Activated CD8-positive, alpha-beta T cell treated with anti-CD3 and anti-CD28 coated beads, Interleukin-2, amount 10 ng/mL, durations not matched to agents 7 days and 5 days (primary cell): ENCODE data around the gene MPRIP. TPM values are rescaled to one million over a fixed set of nuclear protein-coding genes. Genes with fewer than 3 reads are reported as not detected.

Experiments used
- ATAC-seq: fragments of 150-1000 bp; cut with Tn5 transposase; one replicate; pipeline ENCODE4 v1.10.0; 2021; ENCODE audit warnings: moderate library complexity
- CTCF ChIA-PET: fragments of 350-600 bp; sonication (Branson Sonifier 250); formaldehyde crosslinking; loops from one replicate; lab custom pipeline; 2021; ENCODE audit warnings: antibody characterized with exemption; lab: Charles Lee
- POLR2A ChIA-PET: fragments of 350-600 bp; sonication (Branson Sonifier 250); formaldehyde crosslinking; loops from one replicate; lab custom pipeline; 2021; ENCODE audit warnings: antibody characterized with exemption; lab: Charles Lee
- DNase-seq: peaks from one replicate; pipeline ENCODE4 v3.0.0-alpha.2; 2020
- H3K27ac Mint-ChIP-seq: one replicate; pipeline ENCODE4 v1.8.0; 2021; ENCODE audit warnings: mild to moderate bottlenecking, mixed read lengths
- H3K27me3 Mint-ChIP-seq: one replicate; pipeline ENCODE4 v1.8.0; 2021; ENCODE audit warnings: low read depth, mixed read lengths
- H3K36me3 Mint-ChIP-seq: one replicate; pipeline ENCODE4 v1.8.0; 2021; ENCODE audit warnings: low read depth, mixed read lengths
- H3K4me1 Mint-ChIP-seq: one replicate; pipeline ENCODE4 v1.8.0; 2021; ENCODE audit warnings: low read depth, mixed read lengths
- H3K4me3 Mint-ChIP-seq: one replicate; pipeline ENCODE4 v1.8.0; 2021; ENCODE audit warnings: mild to moderate bottlenecking, mixed read lengths
- H3K9me3 Mint-ChIP-seq: one replicate; pipeline ENCODE4 v1.8.0; 2022; ENCODE audit warnings: mixed read lengths; ENCODE audit not compliant: insufficient read depth
- total RNA-seq, 2 experiments: library from RNA; stranded (reverse); gene quantifications; one replicate each; pipeline ENCODE4 v1.2.3, GENCODE V29; 2021

MPRIP gene
- total RNA-seq, 2 experiments from 2014 or later: 217 to 226 TPM

DNA sequence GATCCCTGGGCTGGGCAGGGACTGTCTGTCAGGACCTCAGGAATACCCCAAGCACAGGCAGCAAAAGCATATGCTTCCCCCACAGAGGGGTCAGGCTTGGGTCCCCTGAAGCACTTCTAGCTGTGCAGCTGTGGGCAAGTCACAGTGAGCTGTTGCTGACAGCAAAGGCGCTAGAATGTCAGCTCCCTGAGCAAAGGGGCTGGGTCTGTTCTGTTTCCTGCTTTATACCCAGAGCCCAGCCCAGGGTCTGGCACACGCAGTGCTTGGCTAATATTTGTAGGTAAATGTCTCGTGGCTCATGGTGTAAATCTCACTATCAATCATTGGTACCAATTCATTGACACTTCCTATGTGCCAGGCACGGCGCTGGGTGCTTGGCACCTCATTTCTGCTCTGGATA, 16.6 kb upstream of the MPRIP start:
- ChIA-PET POLR2A (no interaction called here), CTCF (no interaction called here)

GRCh38 chr17:17026163-17026562, 16.1 kb upstream of the MPRIP start:
- Mint-ChIP-seq H3K4me1 (no peaks in the 10 kb centered on the region), H3K4me3 (no peak overlapping the region), H3K27me3 (no peaks in the 10 kb centered on the region), H3K36me3 (no peaks in the 10 kb centered on the region), H3K9me3 (no peaks in the 10 kb centered on the region), H3K27ac (no peak overlapping the region)
- DNase-seq (no peak), ATAC-seq (no peak)
- CTCF ChIA-PET: no interaction called here
- POLR2A ChIA-PET: no interaction called here

More for the DNA sequence above, 16.6 kb upstream of the MPRIP start:
- Mint-ChIP-seq H3K27ac (no peak overlapping the region), H3K4me1 (no peaks in the 10 kb centered on the region), H3K9me3 (no peaks in the 10 kb centered on the region), H3K4me3 (no peak overlapping the region), H3K36me3 (no peaks in the 10 kb centered on the region), H3K27me3 (no peaks in the 10 kb centered on the region)
- ATAC-seq (no peak), DNase-seq (no peak)

- DNase-seq (no peak), ATAC-seq (no peak)
- H3K27me3 Mint-ChIP-seq: no peaks in the 10 kb centered on the region
- H3K27ac Mint-ChIP-seq: no peak overlapping the region
- no peak overlapping the region for H3K4me3 Mint-ChIP-seq
- no peaks in the 10 kb centered on the region for H3K9me3 Mint-ChIP-seq
- POLR2A ChIA-PET: no interaction called here
- CTCF ChIA-PET: no interaction called here
- no peaks in the 10 kb centered on the region for H3K36me3 Mint-ChIP-seq
- H3K4me1 Mint-ChIP-seq: no peaks in the 10 kb centered on the region
These were observed 14.7 kb upstream of the MPRIP start for GRCh38 chr17:17027442-17028058.

- ATAC-seq: no peak
- POLR2A ChIA-PET: no interaction called here
- no peak overlapping the region for H3K4me3 Mint-ChIP-seq
These were observed 14.0 kb upstream of the MPRIP start for GRCh38 chr17:17028059-17028877.

GRCh38 chr17:17028878-17029535, 13.2 kb upstream of the MPRIP start:
- DNase-seq (no peak), ATAC-seq (no peak)
- ChIA-PET CTCF (no interaction called here), POLR2A (no interaction called here)
- Mint-ChIP-seq H3K9me3 (no peaks in the 10 kb centered on the region), H3K27me3 (peaks cover 5% of the 10 kb centered on the region), H3K36me3 (no peaks in the 10 kb centered on the region), H3K4me3 (no peak overlapping the region), H3K4me1 (no peaks in the 10 kb centered on the region), H3K27ac (no peak overlapping the region)

More at GRCh38 chr17:17028059-17028877, 14.0 kb upstream of the MPRIP start:
- Mint-ChIP-seq H3K4me1 (no peaks in the 10 kb centered on the region), H3K27me3 (peaks cover under 1% of the 10 kb centered on the region), H3K27ac (no peak overlapping the region), H3K36me3 (no peaks in the 10 kb centered on the region), H3K9me3 (no peaks in the 10 kb centered on the region)
- CTCF ChIA-PET: no interaction called here
- no peak for DNase-seq

- DNase-seq (no peak), ATAC-seq (no peak)
- Mint-ChIP-seq H3K27me3 (peaks cover 5% of the 10 kb centered on the region), H3K4me3 (no peak overlapping the region), H3K4me1 (no peaks in the 10 kb centered on the region), H3K36me3 (no peaks in the 10 kb centered on the region), H3K27ac (no peak overlapping the region), H3K9me3 (no peaks in the 10 kb centered on the region)
- CTCF ChIA-PET: no interaction called here
- POLR2A ChIA-PET: no interaction called here
These were observed 12.3 kb upstream of the MPRIP start for GRCh38 chr17:17029938-17030337.

- ChIA-PET CTCF (no interaction called here), POLR2A (no interaction called here)
- ATAC-seq: no peak
- no peaks in the 10 kb centered on the region for H3K9me3 Mint-ChIP-seq
- H3K4me1 Mint-ChIP-seq: no peaks in the 10 kb centered on the region
- H3K36me3 Mint-ChIP-seq: no peaks in the 10 kb centered on the region
- H3K4me3 Mint-ChIP-seq: no peak overlapping the region
- H3K27ac Mint-ChIP-seq: no peak overlapping the region
- no peak for DNase-seq
- peaks cover 5% of the 10 kb centered on the region for H3K27me3 Mint-ChIP-seq
These were observed 11.6 kb upstream of the MPRIP start for GRCh38 chr17:17030515-17031211.

- ChIA-PET POLR2A (no interaction called here), CTCF (no interaction called here)
- Mint-ChIP-seq H3K27me3 (peaks cover 5% of the 10 kb centered on the region), H3K4me3 (no peak overlapping the region), H3K9me3 (no peaks in the 10 kb centered on the region), H3K4me1 (no peaks in the 10 kb centered on the region), H3K27ac (no peak overlapping the region), H3K36me3 (no peaks in the 10 kb centered on the region)
- DNase-seq (no peak), ATAC-seq (no peak)
These were observed 10.0 kb upstream of the MPRIP start for GRCh38 chr17:17032131-17032692.

DNA sequence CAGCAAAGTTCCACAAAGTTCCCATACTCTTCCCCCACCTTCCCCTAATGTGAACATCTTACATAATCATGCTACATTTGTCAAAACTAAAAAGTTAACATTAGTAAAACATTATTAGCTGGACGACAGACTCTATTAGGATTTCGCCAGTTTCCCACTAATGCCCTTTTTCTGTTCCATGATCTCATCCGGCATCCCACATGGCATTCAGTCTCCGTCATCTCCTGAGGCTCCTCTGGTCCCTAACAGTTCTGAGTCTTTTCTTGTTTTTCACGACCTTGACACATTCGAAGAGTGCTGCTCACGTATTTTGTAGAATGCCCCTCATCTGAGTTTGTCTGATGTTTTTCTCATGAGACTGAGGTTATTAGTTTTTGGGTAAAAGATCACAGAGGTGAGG, 8.8 kb upstream of the MPRIP start:
- H3K27me3 Mint-ChIP-seq: peaks cover 5% of the 10 kb centered on the region
- H3K4me3 Mint-ChIP-seq: no peak overlapping the region
- ATAC-seq: no peak
- no peaks in the 10 kb centered on the region for H3K36me3 Mint-ChIP-seq
- ChIA-PET CTCF (no interaction called here), POLR2A (no interaction called here)
- DNase-seq: no peak
- no peak overlapping the region for H3K27ac Mint-ChIP-seq
- no peaks in the 10 kb centered on the region for H3K9me3 Mint-ChIP-seq
- H3K4me1 Mint-ChIP-seq: no peaks in the 10 kb centered on the region

- no peaks in the 10 kb centered on the region for H3K9me3 Mint-ChIP-seq
- ChIA-PET POLR2A (no interaction called here), CTCF (interaction anchor here (1.7 kb wide), 1 partner anchor 42 kb away, joined by 3 read pairs; no protein-coding TSS in a partner anchor)
- DNase-seq (no peak), ATAC-seq (no peak)
- H3K4me1 Mint-ChIP-seq: no peaks in the 10 kb centered on the region
- H3K4me3 Mint-ChIP-seq: no peak overlapping the region
- peaks cover 5% of the 10 kb centered on the region for H3K27me3 Mint-ChIP-seq
- H3K27ac Mint-ChIP-seq: no peak overlapping the region
- H3K36me3 Mint-ChIP-seq: no peaks in the 10 kb centered on the region
These were observed 8.2 kb upstream of the MPRIP start for GRCh38 chr17:17034026-17034425.

DNA sequence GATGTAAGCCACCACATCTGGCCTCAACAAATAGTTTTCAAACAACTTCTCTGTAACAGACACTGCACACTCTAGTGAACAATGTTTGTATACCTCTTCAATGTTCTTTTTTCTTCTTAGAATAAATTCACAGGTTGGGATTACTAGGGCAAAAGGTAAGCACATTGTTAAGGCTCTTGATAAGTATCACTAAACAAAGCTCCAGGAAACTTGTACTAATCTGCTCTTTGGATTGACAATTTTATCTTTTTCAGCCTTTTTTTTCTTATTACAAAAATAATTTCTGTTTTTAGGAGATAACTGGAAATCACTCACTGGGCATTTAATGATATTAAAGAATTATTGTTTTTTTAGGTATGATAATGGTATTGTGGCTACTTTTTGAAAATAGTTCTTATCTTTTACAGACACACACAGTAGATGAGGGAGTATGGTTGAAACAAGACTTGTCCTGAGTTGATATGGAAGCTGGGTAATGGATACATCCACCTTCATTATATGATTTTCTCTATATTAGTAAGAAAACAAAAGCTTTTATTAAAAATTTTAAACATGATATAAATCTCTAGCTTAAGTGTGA, 7.7 kb upstream of the MPRIP start:
- DNase-seq (no peak), ATAC-seq (no peak)
- H3K27ac Mint-ChIP-seq: no peak overlapping the region
- no peaks in the 10 kb centered on the region for H3K9me3 Mint-ChIP-seq
- no peaks in the 10 kb centered on the region for H3K4me1 Mint-ChIP-seq
- H3K4me3 Mint-ChIP-seq: no peak overlapping the region
- H3K27me3 Mint-ChIP-seq: peaks cover 5% of the 10 kb centered on the region
- ChIA-PET CTCF (interaction anchor here (1.7 kb wide), 1 partner anchor 43 kb away, joined by 3 read pairs; no protein-coding TSS in a partner anchor), POLR2A (no interaction called here)
- no peaks in the 10 kb centered on the region for H3K36me3 Mint-ChIP-seq
